ENCODE measurements around the gene KRT81. TPM values are rescaled to one million over a fixed set of nuclear protein-coding genes. Genes with fewer than 3 reads are reported as not detected.

Gene KRT81
- total and polyA plus RNA-seq, 4 donors: 0.02 to 0.61 (median 0.23) TPM

DNA sequence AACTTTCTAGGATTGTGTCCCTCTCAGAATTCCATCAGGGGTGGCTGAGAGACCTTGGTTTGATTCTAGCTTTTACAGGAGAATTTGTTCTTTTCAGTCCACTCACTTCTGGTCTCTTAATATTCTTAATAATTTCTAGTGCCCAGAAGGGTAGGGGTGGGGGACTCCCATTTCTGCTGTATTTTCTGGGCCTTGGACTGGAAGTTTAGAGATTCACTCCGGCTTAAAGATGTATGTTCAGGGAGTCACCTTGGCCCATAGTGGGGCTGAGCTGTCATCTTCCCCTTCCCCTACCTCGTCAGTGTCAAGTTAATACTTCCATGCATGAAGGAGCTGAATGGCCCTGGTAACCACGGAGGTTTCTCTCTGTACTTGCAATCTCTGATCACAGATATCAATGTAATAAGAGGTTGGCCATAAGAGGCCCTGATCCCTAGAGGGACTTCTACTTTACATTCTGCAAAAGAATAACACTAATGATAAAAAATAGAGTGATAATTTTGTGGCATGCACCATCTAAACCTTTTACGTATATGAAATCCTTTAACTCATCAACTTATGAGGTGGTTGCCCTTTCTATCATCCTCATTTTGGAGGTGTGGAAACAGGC lies 6.7 kb downstream of the KRT81 start:
- TF ChIP-seq, protein P1, sequence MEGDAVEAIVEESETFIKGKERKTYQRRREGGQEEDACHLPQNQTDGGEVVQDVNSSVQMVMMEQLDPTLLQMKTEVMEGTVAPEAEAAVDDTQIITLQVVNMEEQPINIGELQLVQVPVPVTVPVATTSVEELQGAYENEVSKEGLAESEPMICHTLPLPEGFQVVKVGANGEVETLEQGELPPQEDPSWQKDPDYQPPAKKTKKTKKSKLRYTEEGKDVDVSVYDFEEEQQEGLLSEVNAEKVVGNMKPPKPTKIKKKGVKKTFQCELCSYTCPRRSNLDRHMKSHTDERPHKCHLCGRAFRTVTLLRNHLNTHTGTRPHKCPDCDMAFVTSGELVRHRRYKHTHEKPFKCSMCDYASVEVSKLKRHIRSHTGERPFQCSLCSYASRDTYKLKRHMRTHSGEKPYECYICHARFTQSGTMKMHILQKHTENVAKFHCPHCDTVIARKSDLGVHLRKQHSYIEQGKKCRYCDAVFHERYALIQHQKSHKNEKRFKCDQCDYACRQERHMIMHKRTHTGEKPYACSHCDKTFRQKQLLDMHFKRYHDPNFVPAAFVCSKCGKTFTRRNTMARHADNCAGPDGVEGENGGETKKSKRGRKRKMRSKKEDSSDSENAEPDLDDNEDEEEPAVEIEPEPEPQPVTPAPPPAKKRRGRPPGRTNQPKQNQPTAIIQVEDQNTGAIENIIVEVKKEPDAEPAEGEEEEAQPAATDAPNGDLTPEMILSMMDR (IDR thresholded peaks at IDR 0.05; ENCODE audit: control extremely low read depth, extremely low read depth): no peak
- Histone ChIP-seq H3K27ac (ENCODE audit: low read depth in 1 of 2, low read length in 1 of 2) (no peak overlapping the region), H3K4me3 (no peak overlapping the region), H3K36me3 (ENCODE audit: control insufficient read depth in 4 of 4, insufficient read depth in 4 of 4, low read length in 4 of 4) (no peaks in the 10 kb centered on the region), H3K27me3 (ENCODE audit: control insufficient read depth in 3 of 3, insufficient read depth in 3 of 3, low read length in 2 of 3) (no peaks in the 10 kb centered on the region), H3K4me1 (ENCODE audit: control insufficient read depth in 5 of 5, insufficient read depth in 5 of 5, low read length in 5 of 5) (peaks cover 0 to 11% (median 0%) of the 10 kb centered on the region in 5 donors), H3K9ac (ENCODE audit: insufficient read depth in 1 of 2, low read length in 2 of 2) (no peak overlapping the region), H3K9me3 (ENCODE audit: control insufficient read depth in 4 of 4, insufficient read depth in 3 of 4, low read length in 3 of 4) (no peaks in the 10 kb centered on the region)
- ATAC-seq (ENCODE audit: insufficient read depth, low FRiP score) (no peak), DNase-seq (no peak)
- 63 to 78% methylated on average over 4 of the region's 4 CpGs for WGBS, 2 donors

DNA sequence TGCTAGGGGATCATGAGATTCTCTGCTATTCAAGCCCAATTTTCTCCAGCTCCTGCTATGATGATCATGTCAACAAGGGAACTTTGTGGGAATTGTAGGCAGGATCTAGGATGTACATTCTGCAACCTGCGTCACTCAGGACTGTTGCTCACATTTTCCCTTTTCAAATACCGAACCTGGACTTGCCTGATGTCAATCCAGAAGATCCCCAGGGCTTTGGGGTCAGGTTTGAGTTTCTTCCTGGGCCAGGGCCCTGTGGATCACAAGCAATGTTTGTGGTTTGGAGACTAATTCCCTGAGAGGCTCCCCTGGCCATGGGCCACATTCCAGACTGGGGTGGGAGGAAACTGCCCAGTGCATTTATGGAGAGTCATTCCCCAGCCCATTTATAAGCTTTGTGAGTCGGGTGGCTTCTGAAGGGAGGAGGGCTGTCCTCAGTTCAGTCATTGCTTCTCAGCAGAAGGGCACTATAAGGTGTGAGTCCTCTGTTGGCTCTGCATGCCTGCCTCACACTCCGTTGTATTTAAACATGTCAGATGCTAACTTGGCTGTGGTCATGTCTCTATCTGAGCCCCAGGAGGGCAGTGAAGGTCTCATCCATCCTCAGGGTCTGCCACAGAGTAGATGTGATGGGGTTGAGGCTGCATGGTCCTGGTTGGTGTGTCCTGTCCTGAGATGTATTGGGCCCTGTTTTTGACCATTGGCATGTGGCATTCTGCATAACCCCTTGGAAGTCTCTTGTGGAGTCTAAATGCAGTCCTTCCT lies 10.4 kb downstream of the KRT81 start:
- Histone ChIP-seq H3K9me3 (ENCODE audit: control insufficient read depth in 4 of 4, insufficient read depth in 3 of 4, low read length in 3 of 4) (no peaks in the 10 kb centered on the region), H3K27ac (ENCODE audit: low read depth in 1 of 2, low read length in 1 of 2) (peak overlapping the region in 1 of 2 donors; percentile 94), H3K27me3 (ENCODE audit: control insufficient read depth in 3 of 3, insufficient read depth in 3 of 3, low read length in 2 of 3) (peaks cover 0 to 6% (median 0%) of the 10 kb centered on the region in 3 donors), H3K4me3 (no peak overlapping the region), H3K36me3 (ENCODE audit: control insufficient read depth in 4 of 4, insufficient read depth in 4 of 4, low read length in 4 of 4) (no peaks in the 10 kb centered on the region), H3K9ac (ENCODE audit: insufficient read depth in 1 of 2, low read length in 2 of 2) (no peak overlapping the region), H3K4me1 (ENCODE audit: control insufficient read depth in 5 of 5, insufficient read depth in 5 of 5, low read length in 5 of 5) (peaks cover 0 to 26% (median 0%) of the 10 kb centered on the region in 5 donors)
- 55 to 71% methylated on average over 4 of the region's 4 CpGs for WGBS, 2 donors
- peak; percentile 22 to 49 (median 32) for DNase-seq
- ATAC-seq (ENCODE audit: insufficient read depth, low FRiP score): peak; percentile 52
- TF ChIP-seq, protein P1 (IDR thresholded peaks at IDR 0.05; ENCODE audit: control extremely low read depth, extremely low read depth): no peak

GRCh38 chr12:52280319-52280795 lies 11.0 kb downstream of the KRT81 start:
- H3K4me3 ChIP-seq: no peak overlapping the region
- H3K9me3 ChIP-seq (ENCODE audit: control insufficient read depth in 4 of 4, insufficient read depth in 3 of 4, low read length in 3 of 4): no peaks in the 10 kb centered on the region
- peaks cover 0 to 26% (median 0%) of the 10 kb centered on the region in 5 donors for H3K4me1 ChIP-seq (ENCODE audit: control insufficient read depth in 5 of 5, insufficient read depth in 5 of 5, low read length in 5 of 5)
- no peaks in the 10 kb centered on the region for H3K36me3 ChIP-seq (ENCODE audit: control insufficient read depth in 4 of 4, insufficient read depth in 4 of 4, low read length in 4 of 4)
- H3K27me3 ChIP-seq (ENCODE audit: control insufficient read depth in 3 of 3, insufficient read depth in 3 of 3, low read length in 2 of 3): peaks cover 0 to 6% (median 0%) of the 10 kb centered on the region in 3 donors
- H3K27ac ChIP-seq (ENCODE audit: low read depth in 1 of 2, low read length in 1 of 2): peak overlapping the region in 1 of 2 donors; percentile 94
- 40 to 58% methylated on average over 3 of the region's 3 CpGs for WGBS, 2 donors
- TF ChIP-seq, protein P1 (IDR thresholded peaks at IDR 0.05; ENCODE audit: control extremely low read depth, extremely low read depth): no peak
- H3K9ac ChIP-seq (ENCODE audit: insufficient read depth in 1 of 2, low read length in 2 of 2): no peak overlapping the region
- ATAC-seq (ENCODE audit: insufficient read depth, low FRiP score) (peak; percentile 59), DNase-seq (peak in 2 of 3 donors; percentile 30 to 32)
